Caco-2 (cell line): ENCODE results near the gene EPHB2. TPM values are rescaled to one million over a fixed set of nuclear protein-coding genes. Genes with fewer than 3 reads are reported as not detected.

ENCODE experiments used
- BruUV-seq: library from RNA; stranded (reverse); fragments of 400-500 nt; replicated peaks from 2 replicates; lab custom pipeline; 2021; lab: Mats Ljungman, UMichigan
- CTCF ChIA-PET: fragments of 300-600 bp; sonication (Branson Sonifier 250); formaldehyde crosslinking; loops from one replicate; lab custom pipeline; 2022; ENCODE audit warnings: antibody characterized with exemption; lab: Charles Lee
- POLR2A ChIA-PET: fragments of 300-600 bp; sonication (Branson Sonifier 250); formaldehyde crosslinking; loops from one replicate; lab custom pipeline; 2022; ENCODE audit warnings: antibody characterized with exemption; lab: Charles Lee
- DNase-seq, 2 experiments: peaks; one replicate each; pipeline versions ENCODE4 v3.0.0 to v3.0.0-alpha.2; 2020 to 2022
- H3K27me3 ChIP-seq: replicated peaks from 2 replicates; pipeline ENCODE4 v1.6.0; 2011; ENCODE audit warnings: low read length; ENCODE audit not compliant: control insufficient read depth, insufficient read depth
- H3K36me3 ChIP-seq: 2 replicates; pipeline ENCODE4 v1.5.1; 2011; ENCODE audit warnings: low read length; ENCODE audit not compliant: control insufficient read depth, insufficient read depth
- H3K4me1 ChIP-seq: fragments of 250-450 bp; sonication (Bioruptor Pico); 2 replicates; pipeline ENCODE4 v1.5.1; 2020; ENCODE audit warnings: mild to moderate bottlenecking
- H3K4me3 ChIP-seq: 2 replicates; pipeline ENCODE4 v1.5.1; 2011; ENCODE audit warnings: low read depth, mild to moderate bottlenecking, control low read depth, low read length
- H3K9me3 ChIP-seq: fragments of 250-450 bp; sonication (Bioruptor Pico); 2 replicates; pipeline ENCODE4 v1.5.1; 2020; ENCODE audit warnings: mild to moderate bottlenecking, moderate library complexity
- H3K27ac Mint-ChIP-seq: one replicate; pipeline ENCODE4 v1.8.0; 2022; ENCODE audit warnings: mixed read lengths; ENCODE audit not compliant: unreplicated experiment
- H3K27me3 Mint-ChIP-seq: one replicate; pipeline ENCODE4 v1.8.0; 2022; ENCODE audit warnings: mixed read lengths; ENCODE audit not compliant: insufficient read depth, unreplicated experiment
- H3K36me3 Mint-ChIP-seq: one replicate; pipeline ENCODE4 v1.8.0; 2022; ENCODE audit warnings: mild to moderate bottlenecking, mixed read lengths; ENCODE audit not compliant: insufficient read depth, unreplicated experiment
- H3K4me1 Mint-ChIP-seq: one replicate; pipeline ENCODE4 v1.8.0; 2022; ENCODE audit warnings: low read depth, mixed read lengths; ENCODE audit not compliant: unreplicated experiment
- H3K4me3 Mint-ChIP-seq: one replicate; pipeline ENCODE4 v1.8.0; 2022; ENCODE audit warnings: mild to moderate bottlenecking, moderate library complexity, mixed read lengths; ENCODE audit not compliant: unreplicated experiment
- H3K9me3 Mint-ChIP-seq: one replicate; pipeline ENCODE4 v1.8.0; 2022; ENCODE audit warnings: mixed read lengths; ENCODE audit not compliant: unreplicated experiment
- intact Hi-C: fragments of 100-400 bp; cut with micrococcal nuclease; formaldehyde crosslinking; loops from one replicate; pipeline ENCODE4 v1.10.0; 2022; ENCODE audit not compliant: unreplicated experiment
- total RNA-seq: library from RNA; stranded (reverse); gene quantifications from 2 replicates; pipeline ENCODE4 v1.2.3, GENCODE V29; 2022
- TF ChIP-seq, protein P1 (sequence below), 2 experiments: fragments of 200-600 bp in 1 of 2; IDR thresholded peaks; 1 replicate in 1 of 2; 2 replicates in 1 of 2; pipeline versions ENCODE4 v1.5.1 to v1.8.0; 2011 to 2022; ENCODE audit warnings: antibody characterized with exemption in 1 of 2, control low read depth in 1 of 2, inconsistent platforms in 1 of 2, low read depth in 1 of 2, low read length in 1 of 2, mild to moderate bottlenecking in 1 of 2, moderate library complexity in 1 of 2; ENCODE audit not compliant: insufficient read depth in 1 of 2, severe bottlenecking in 1 of 2, unreplicated experiment in 1 of 2

EPHB2 gene
- total RNA-seq, 1 experiment from 2014 or later, result 30.1 TPM

DNA sequence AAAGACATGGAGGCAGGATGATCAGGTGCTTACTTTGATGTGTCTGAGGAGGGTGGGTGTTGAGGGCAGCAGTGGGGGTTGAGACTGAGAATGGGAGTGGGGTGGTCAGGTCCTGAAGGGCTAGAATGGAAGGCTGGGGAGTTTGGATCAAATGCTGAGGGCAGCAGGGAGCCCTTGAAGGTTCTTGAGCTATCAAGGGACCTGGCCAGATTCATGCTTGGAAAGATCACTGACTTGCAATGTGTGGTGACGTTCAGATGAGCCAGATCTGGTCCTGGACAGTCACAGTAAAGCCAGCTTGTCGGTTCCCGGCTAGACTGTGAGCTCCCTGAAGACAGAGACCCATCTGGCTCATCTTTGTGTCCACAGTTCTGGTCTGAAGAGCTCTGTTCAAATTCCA is 3.8 kb downstream of the EPHB2 start:
- CTCF ChIA-PET, result interaction anchor here (0.7 kb wide), 1 partner anchor 10 kb away, joined by 3 read pairs; no protein-coding TSS in a partner anchor
- peaks cover 6% of the 10 kb centered on the region for H3K36me3 Mint-ChIP-seq

DNA sequence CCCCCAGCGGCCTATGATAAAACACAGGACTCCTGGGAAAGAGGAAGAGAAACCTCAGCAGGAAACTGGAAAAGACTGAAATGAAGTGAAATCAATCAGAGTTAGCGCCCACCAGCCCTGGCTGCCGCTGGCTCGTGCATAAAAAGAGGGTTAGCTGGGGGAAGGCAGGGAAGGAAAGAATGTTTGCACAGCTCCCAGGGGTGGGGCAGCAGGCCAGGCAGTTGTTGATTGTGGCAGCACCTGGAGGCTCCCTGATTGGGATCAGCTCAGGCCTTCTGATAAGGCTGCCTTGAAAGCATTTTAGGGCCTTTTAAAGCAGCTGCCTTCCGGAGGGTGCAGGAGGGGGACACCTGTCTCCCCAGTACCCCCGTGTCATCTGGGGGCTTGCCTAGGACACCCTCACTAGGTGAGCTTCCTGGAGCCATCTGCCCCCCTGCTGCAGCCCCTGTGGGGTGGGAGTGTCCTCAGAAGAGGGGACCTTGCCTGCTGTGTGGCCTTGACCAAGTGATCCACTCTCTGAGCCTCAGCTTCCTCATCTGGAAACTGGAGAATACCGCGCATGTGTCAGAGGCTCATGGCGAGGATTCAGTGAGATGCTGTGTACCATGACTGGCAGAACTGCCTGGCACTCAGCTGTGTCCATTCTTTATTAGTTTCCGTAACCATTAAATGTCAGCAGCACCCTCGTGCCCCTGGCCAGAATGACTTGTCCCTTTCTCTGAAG is 6.6 kb downstream of the EPHB2 start:
- no peaks in the 10 kb centered on the region for H3K27me3 ChIP-seq
- Mint-ChIP-seq H3K9me3 (no peaks in the 10 kb centered on the region), H3K36me3 (peaks cover 6% of the 10 kb centered on the region), H3K4me1 (peaks cover 18% of the 10 kb centered on the region), H3K27me3 (no peaks in the 10 kb centered on the region), H3K4me3 (peak overlapping the region; percentile 53), H3K27ac (peak overlapping the region; percentile 80)
- BruUV-seq, result no TSS peak
- POLR2A ChIA-PET, result interaction anchor here (0.9 to 1.2 kb wide), 3 partner anchors 13 to 28 kb away, joined by 3 read pairs; no protein-coding TSS in a partner anchor
- H3K9me3 ChIP-seq, result no peaks in the 10 kb centered on the region
- H3K36me3 ChIP-seq, result no peaks in the 10 kb centered on the region
- H3K4me3 ChIP-seq, result no peak overlapping the region
- DNase-seq, result peak; percentile 84 to 86
- intact Hi-C loops, result no loop called here
- TF ChIP-seq, protein P1, sequence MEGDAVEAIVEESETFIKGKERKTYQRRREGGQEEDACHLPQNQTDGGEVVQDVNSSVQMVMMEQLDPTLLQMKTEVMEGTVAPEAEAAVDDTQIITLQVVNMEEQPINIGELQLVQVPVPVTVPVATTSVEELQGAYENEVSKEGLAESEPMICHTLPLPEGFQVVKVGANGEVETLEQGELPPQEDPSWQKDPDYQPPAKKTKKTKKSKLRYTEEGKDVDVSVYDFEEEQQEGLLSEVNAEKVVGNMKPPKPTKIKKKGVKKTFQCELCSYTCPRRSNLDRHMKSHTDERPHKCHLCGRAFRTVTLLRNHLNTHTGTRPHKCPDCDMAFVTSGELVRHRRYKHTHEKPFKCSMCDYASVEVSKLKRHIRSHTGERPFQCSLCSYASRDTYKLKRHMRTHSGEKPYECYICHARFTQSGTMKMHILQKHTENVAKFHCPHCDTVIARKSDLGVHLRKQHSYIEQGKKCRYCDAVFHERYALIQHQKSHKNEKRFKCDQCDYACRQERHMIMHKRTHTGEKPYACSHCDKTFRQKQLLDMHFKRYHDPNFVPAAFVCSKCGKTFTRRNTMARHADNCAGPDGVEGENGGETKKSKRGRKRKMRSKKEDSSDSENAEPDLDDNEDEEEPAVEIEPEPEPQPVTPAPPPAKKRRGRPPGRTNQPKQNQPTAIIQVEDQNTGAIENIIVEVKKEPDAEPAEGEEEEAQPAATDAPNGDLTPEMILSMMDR (IDR thresholded peaks at IDR 0.05; ENCODE audit: insufficient read depth in 1 of 2, low read depth in 1 of 2, low read length in 1 of 2, severe bottlenecking in 1 of 2, unreplicated experiment in 1 of 2), result no peak
- H3K4me1 ChIP-seq, result peaks cover 26% of the 10 kb centered on the region
- CTCF ChIA-PET, result interaction anchor here (0.6 to 1.9 kb wide), 5 partner anchors 9 to 30 kb away, joined by 3 to 21 read pairs (median 5); no protein-coding TSS in a partner anchor

More for the DNA sequence above, 3.8 kb downstream of the EPHB2 start:
- POLR2A ChIA-PET, result no interaction called here
- Histone ChIP-seq H3K4me3 (no peak overlapping the region), H3K9me3 (no peaks in the 10 kb centered on the region), H3K27me3 (no peaks in the 10 kb centered on the region), H3K36me3 (no peaks in the 10 kb centered on the region), H3K4me1 (peaks cover 26% of the 10 kb centered on the region)
- no peak overlapping the region for H3K27ac Mint-ChIP-seq
- TF ChIP-seq, protein P1 (IDR thresholded peaks at IDR 0.05; ENCODE audit: insufficient read depth in 1 of 2, low read depth in 1 of 2, low read length in 1 of 2, severe bottlenecking in 1 of 2, unreplicated experiment in 1 of 2), result no peak
- no peak for DNase-seq
- no peaks in the 10 kb centered on the region for H3K27me3 Mint-ChIP-seq
- H3K4me1 Mint-ChIP-seq, result peaks cover 18% of the 10 kb centered on the region
- no TSS peak for BruUV-seq
- intact Hi-C loops, result no loop called here
- no peaks in the 10 kb centered on the region for H3K9me3 Mint-ChIP-seq
- no peak overlapping the region for H3K4me3 Mint-ChIP-seq

DNA sequence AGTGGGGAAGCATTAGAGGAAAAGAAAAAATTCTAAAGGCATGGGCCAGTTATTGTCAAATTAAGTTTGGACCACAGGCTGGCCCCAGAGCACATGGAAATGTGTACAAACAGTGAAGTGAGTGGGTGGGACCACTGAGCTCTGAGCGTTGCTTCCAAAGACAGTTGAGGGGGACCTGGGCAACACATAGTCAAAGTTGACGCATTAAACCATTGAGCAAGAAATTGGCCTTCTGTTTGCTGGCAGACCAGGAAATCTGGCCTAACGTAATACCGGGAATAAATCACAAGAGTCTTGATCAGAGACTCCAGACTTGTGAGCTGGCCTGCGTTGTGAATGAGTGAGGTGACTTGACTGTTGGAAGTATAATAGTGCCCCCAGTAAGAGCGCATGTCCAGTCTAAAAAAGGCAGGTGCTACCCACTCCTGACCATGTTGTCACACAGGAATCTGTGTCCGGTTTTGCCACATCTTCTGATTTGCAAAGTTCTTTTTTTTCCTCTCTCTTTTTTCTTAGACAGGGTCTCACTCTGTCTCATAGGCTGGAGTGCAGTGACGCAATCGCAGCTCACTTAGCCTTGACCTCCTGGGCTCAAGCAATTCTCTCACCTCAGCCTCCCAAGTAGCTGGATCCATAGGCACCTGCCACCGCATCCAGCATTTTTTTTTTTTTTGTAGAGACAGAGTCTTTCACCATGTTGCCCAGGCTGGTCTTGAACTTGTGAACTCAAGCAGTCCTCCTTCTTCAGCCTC is 10.7 kb downstream of the EPHB2 start:
- no peaks in the 10 kb centered on the region for H3K36me3 Mint-ChIP-seq
- H3K27ac Mint-ChIP-seq, result no peak overlapping the region
- Histone ChIP-seq H3K4me3 (no peak overlapping the region), H3K27me3 (no peaks in the 10 kb centered on the region), H3K4me1 (peaks cover 17% of the 10 kb centered on the region), H3K36me3 (no peaks in the 10 kb centered on the region), H3K9me3 (no peaks in the 10 kb centered on the region)
- no TSS peak for BruUV-seq
- intact Hi-C loops, result no loop called here
- no peaks in the 10 kb centered on the region for H3K9me3 Mint-ChIP-seq
- POLR2A ChIA-PET, result no interaction called here
- CTCF ChIA-PET, result no interaction called here
- no peak for DNase-seq
- H3K4me1 Mint-ChIP-seq, result no peaks in the 10 kb centered on the region
- H3K4me3 Mint-ChIP-seq, result no peak overlapping the region
- no peaks in the 10 kb centered on the region for H3K27me3 Mint-ChIP-seq
- TF ChIP-seq, protein P1 (IDR thresholded peaks at IDR 0.05; ENCODE audit: insufficient read depth in 1 of 2, low read depth in 1 of 2, low read length in 1 of 2, severe bottlenecking in 1 of 2, unreplicated experiment in 1 of 2), result no peak
